Measurements from ENCODE around the gene ACSL6.

Gene ACSL6
- 14.3 reads per million, percentile 39 among the genes with 10 or more reads in this experiment for total RNA-seq

DNA sequence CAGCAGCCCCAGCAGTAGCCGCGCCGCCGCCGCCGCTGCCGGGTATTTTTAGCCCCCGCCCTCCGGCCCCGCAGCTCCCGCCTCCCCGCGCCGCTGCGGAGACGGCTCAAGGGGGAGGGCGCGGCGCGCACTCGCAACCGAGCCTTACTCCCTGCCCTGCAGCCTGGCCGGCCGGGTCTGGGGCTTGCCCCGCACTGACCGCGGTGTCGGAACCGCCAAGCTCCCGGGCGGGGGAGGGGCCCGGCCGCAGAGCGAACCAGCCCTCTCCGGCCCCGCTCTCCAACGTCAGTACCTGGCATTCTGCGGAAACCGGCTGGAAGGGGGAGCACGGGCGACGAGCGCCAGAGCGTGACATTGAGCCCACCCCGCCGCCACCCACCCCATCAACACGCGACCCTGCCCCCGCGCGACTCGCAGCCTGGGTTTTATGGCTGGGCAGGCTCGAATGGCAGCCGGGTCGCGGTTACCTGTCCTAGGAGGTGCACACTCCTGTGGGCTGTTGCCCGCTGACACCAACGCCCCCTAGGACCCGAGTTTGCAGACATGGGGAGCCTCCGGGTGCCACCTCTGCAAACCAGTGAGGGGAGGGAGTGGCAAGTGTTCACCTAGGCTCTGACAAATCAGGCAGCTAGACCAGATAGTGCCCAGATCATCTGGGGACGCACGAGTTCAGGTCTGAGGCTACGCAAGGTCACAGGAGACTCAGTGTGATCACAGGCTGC is at the start of gene ACSL6:
Gene ACSL6 (minus strand): TSS at position 37 of the 722 bp plus-strand sequence. CDS start 105 bp downstream, outside the sequence.
- DNase-seq: peak; percentile 32

GRCh38 chr5:132060501-132061161 is 49.2 kb upstream of the ACSL6 start, which contains the start of gene IL3:
IL3 (plus strand) TSS chr5:132060655; CDS start chr5:132060707, 52 bp downstream.
- DNase-seq: no peak

- DNase-seq: no peak
These were observed 48.4 kb upstream of the ACSL6 start for GRCh38 chr5:132059696-132060500.

DNA sequence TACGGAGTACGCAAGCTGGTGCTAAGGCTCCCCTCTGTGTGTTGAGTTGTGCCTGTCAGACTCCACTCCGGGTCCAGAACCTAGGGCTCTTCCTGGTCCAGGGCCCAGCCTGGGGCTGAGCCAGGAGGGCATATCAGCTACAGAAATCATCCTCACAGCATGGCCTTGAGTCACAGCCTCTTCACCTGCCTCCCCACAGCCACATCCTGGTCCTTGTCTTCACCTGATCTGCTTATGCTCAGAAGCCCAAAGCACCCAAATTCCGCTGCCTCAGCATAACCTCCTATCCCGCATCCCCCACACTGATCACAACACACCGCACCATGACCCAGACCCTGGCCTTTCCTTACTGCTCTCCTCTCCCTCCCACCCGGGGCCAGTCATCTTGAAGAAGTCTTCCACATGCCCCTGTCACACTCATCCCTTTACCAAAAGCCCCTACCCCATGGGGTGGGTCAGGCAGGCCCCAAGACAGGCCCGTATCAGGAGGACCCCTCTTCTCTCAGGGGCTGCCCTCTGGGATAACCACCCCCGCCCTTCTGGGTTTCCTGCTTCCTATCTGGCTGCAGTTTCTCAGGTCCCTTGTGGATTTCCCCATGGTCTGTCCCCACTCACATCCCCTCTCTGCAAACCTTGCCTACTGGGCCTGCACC is 47.7 kb upstream of the ACSL6 start:
- peak; percentile 23 for DNase-seq

DNA sequence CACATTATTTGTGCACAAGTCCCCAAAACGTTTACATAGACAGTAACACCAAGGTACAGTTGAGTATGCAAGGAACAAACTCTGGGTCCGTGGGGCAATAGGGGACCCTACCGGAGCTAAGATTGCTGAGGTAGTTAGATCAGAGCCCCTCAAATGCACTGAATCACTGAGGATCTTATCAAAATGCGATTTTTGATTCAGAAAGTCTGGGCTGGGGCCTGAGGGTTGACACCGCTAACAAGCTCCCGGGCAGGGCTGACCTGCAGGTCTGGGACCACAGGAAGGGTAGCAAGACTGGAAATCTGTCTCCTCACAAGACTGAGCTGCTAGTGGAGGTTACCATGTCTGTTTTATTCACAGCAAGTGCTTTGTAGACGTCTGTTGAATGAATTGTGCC is 47.2 kb upstream of the ACSL6 start:
- DNase-seq: no peak

DNA sequence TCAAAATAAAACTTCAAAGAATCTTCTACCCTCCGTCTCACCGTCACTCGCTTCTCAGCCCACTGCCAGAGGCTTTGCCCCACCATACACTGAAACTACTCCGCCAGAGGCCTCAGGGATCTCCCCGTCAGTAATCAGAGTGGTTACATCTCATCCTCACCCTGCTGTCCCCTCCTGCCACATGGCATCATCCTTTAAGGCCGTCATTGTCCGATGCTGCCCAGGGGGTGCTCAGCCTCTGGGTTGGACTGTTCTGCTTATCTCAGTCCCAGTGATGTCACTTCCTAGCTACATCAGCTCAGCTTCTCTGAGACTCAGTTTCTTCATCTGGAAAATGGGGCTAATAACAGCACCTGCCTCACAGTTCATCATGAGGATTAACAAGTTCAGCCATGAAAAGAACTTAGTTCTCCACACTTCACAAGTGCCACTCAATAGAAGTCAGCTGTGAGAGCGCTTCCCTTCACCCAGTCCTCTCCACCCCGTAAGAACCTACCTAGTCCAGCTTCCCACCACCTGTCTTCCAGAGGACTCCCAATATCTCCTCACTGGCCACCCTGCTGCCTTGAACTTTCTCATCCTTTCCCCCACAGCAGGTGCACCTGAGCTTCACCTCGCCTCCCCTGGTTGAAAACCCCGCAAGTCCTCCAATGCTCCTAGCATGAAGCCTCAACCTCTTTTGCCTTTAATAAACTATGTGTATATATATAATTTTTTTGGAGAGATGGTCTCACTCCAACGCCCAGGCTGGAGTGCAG is 46.2 kb upstream of the ACSL6 start:
- DNase-seq: no peak

DNA sequence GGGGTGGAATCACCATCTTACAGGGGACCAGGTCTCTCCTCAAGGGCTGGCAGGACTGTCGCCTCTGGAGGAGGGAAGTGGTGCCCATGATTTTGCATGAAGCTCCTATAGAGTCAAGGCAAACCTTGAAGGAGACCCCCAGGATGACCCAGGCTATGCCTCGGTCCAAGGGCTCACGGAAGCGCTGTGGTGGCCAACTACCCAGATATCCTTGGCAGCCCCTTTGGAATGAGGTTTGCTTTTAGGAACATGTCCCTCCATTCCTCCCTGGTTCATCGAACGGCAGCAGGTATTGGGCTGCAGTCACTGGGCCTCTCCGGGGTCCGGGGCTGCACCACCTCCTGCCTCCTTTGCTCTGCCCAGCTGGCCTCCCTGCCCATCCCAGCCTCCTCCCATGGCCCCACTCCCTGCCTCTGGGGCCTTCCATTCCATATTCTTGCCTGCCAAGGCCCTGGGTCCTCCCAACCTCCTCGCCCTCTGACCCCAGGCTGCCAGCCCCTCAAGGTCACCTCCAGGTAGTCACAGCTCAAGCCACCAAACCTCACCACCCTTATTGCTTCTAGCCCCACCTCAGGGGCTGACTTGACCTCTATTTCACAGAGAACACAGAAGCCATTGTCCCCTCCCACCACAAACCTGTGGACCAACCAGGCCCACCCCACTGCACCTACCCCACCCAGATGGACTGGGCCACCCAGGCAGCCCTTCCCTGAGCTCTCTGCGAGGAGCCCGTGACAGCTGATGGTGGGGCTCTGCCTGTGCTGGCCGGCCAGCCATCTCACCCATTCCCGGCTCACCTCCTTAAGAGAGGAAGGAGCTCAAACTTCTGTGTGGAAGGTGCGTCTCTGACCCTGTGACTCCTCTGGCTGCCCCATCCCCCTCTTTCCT is 45.4 kb upstream of the ACSL6 start:
- DNase-seq: no peak

- DNase-seq: peak; percentile 46
These were observed 44.6 kb upstream of the ACSL6 start for GRCh38 chr5:132055808-132056609.

GRCh38 chr5:132055441-132055807 is 44.0 kb upstream of the ACSL6 start:
- no peak for DNase-seq

- DNase-seq: no peak
These were observed 43.4 kb upstream of the ACSL6 start for GRCh38 chr5:132054697-132055440.

DNA sequence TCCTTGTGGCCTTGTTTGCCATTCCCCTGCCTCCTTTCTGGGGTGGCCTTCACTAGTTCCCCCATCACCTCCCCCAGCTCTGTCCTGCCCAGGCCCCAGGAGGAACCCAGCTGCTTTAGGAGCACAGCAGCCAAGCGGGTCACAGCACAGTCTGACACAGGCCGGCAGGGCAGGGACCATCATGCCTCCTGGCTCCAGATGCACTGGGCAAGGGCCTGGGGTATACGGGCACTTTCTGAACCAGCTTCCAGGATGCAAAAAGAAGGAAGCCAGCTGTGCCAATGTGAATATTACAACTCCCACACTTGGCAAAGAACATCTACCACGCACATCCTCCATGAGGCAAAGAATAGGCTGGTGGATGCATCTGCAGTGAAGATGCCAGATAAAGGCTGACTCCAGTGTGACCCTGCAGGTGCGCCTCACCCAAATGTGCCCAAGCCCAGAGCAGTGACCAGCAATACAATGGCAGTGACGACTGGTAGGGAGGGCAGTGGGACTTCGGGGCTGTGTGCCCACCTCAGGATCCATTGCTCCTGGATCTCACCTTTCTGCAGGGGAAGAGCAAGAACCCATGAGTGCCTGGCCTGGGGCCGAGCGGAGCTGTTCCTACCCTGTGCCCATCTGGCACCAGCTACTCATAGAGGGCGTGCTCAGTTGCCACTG is 42.7 kb upstream of the ACSL6 start:
- no peak for DNase-seq

GRCh38 chr5:132053483-132053882 is 42.0 kb upstream of the ACSL6 start:
- no peak for DNase-seq

DNA sequence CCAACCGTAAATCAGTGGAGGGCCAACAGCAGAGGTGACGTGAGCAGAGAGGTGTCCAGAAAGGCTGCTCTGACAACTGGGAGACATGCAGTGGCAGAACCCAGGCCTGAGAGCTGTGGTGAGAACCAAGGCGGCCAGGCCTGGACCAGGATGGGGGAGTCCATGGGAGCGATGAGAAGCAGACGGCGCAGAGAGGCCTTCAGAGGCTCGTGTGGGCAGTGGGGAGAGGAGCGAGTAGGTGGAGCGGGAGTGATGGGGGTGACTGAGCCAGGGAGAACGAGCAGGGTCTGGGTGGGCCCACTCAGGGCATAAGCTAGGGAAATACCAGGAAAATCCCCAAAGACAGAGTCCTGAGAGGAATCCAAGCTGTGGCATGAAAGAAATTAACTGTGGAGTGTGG is 41.1 kb upstream of the ACSL6 start:
- DNase-seq: no peak

GRCh38 chr5:132050661-132051552 is 39.4 kb upstream of the ACSL6 start:
- no peak for DNase-seq

GRCh38 chr5:132050136-132050535 is 38.7 kb upstream of the ACSL6 start:
- DNase-seq: no peak

GRCh38 chr5:132049559-132049958 is 38.1 kb upstream of the ACSL6 start:
- DNase-seq: no peak

DNA sequence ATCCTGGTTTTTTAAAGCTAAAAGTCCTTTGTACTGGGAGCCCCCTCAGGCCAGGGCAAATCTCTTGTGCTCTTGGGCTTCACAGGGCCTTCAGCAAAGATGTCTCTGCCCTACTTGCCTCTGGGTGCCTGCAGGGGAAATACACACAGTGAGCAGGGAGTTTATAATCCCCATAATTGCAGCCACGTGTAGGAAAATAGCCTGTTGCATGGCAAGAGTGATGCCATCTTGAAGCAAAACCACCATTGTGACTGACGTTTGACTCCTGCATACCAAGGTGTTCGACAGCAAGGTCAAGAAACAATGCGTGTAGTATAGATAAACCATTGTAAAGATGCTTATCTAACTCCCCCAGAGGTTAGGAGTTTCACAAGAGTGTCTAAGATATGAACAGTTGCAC is 37.6 kb upstream of the ACSL6 start:
- DNase-seq: no peak

DNA sequence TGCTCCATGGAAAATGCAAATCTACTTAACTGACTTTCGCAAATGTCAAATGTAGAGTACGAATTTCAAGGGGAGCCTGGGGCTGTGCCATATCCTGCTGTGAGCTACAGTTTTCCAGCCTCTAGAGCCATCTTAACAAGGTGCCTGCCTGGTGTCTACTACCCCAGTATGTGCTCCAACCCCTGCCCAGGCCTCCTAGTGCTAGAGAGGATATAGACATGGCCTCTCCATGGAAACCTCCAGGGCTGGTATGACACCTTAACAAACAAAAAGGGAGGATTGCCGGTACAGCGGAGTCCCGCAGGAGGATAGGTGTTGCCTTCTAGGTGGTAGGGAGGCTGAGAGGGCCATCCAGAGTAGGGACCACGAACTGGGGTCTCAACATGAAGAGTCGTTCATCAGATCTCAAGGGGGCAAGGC is 35.4 kb upstream of the ACSL6 start:
- no peak for DNase-seq
